ENCODE data around the gene MBTPS1. TPM values are rescaled to one million over a fixed set of nuclear protein-coding genes. Genes with fewer than 3 reads are reported as not detected.

The MBTPS1 gene
- total RNA-seq, 1 experiment from 2014 or later: 46.9 TPM

GRCh38 chr16:84111525-84111924, 5.2 kb downstream of the MBTPS1 start (continued):
- TF ChIP-seq HMGXB4 (CRISPR knock-in tag; IDR thresholded peaks at IDR 0.05): no peak
- no peak for TF ChIP-seq NR3C1 (CRISPR knock-in tag; conservative IDR thresholded peaks at IDR 0.05; ENCODE audit: low read depth)
- TF ChIP-seq SMAD3 (CRISPR knock-in tag; IDR thresholded peaks at IDR 0.05; ENCODE audit: borderline replicate concordance): no peak
- no peak for TF ChIP-seq ZBTB43 (CRISPR knock-in tag; IDR thresholded peaks at IDR 0.05)

- no peak for ATAC-seq
Observed at GRCh38 chr16:84110527-84110926, 6.2 kb downstream of the MBTPS1 start.

More at GRCh38 chr16:84110527-84110926, 6.2 kb downstream of the MBTPS1 start:
- Mint-ChIP-seq H3K4me3 (no peak overlapping the region), H3K27ac (peak overlapping the region; percentile 86), H3K4me1 (peaks cover 23% of the 10 kb centered on the region), H3K27me3 (ENCODE audit: low read depth) (no peaks in the 10 kb centered on the region), H3K36me3 (no peaks in the 10 kb centered on the region), H3K9me3 (no peaks in the 10 kb centered on the region)
- ChIA-PET POLR2A (no interaction called here), CTCF (interaction anchor here (0.6 to 1.3 kb wide), 3 partner anchors 32 to 396 kb away, joined by 3 to 4 read pairs (median 3); no protein-coding TSS in a partner anchor)
- TF ChIP-seq FOXJ3 (CRISPR knock-in tag; IDR thresholded peaks at IDR 0.05; ENCODE audit: borderline replicate concordance): no peak
- TF ChIP-seq PREB (CRISPR knock-in tag; IDR thresholded peaks at IDR 0.05; ENCODE audit: borderline replicate concordance): no peak
- no peak for TF ChIP-seq NFATC4 (CRISPR knock-in tag; IDR thresholded peaks at IDR 0.05)
- TF ChIP-seq GABPB1 (CRISPR knock-in tag; IDR thresholded peaks at IDR 0.05): no peak
- TF ChIP-seq ETV6 (CRISPR knock-in tag; IDR thresholded peaks at IDR 0.05): no peak
- no peak for TF ChIP-seq EMX1 (CRISPR knock-in tag; IDR thresholded peaks at IDR 0.05)
- no peak for TF ChIP-seq SMAD4 (CRISPR knock-in tag; IDR thresholded peaks at IDR 0.05)
- no peak for TF ChIP-seq CBFB (CRISPR knock-in tag; IDR thresholded peaks at IDR 0.05; ENCODE audit: low read depth)
- no peak for TF ChIP-seq FOXK1 (CRISPR knock-in tag; IDR thresholded peaks at IDR 0.05)
- no peak for TF ChIP-seq HMGXB4 (CRISPR knock-in tag; IDR thresholded peaks at IDR 0.05)
- no peak for TF ChIP-seq TP53 (CRISPR knock-in tag; IDR thresholded peaks at IDR 0.05)
- no peak for TF ChIP-seq NFYB (CRISPR knock-in tag; conservative IDR thresholded peaks at IDR 0.05; ENCODE audit: low read depth)
- TF ChIP-seq IRF2 (CRISPR knock-in tag; IDR thresholded peaks at IDR 0.05; ENCODE audit: borderline replicate concordance, low read depth): no peak
- no peak for TF ChIP-seq USF2 (CRISPR knock-in tag; IDR thresholded peaks at IDR 0.05)
- TF ChIP-seq MLX (CRISPR knock-in tag; IDR thresholded peaks at IDR 0.05): no peak
- no peak for TF ChIP-seq JUN (CRISPR knock-in tag; IDR thresholded peaks at IDR 0.05)
- no peak for DNase-seq (ENCODE audit: low spot score)
